MG63 (cell line): ENCODE measurements around the gene LRMDA. TPM values are rescaled to one million over a fixed set of nuclear protein-coding genes. Genes with fewer than 3 reads are reported as not detected.

ENCODE experiments used
- DNase-seq: peaks from one replicate; pipeline ENCODE4 v3.0.0-alpha.2; 2020
- H3K27me3 ChIP-seq: fragments of 250-450 bp; sonication (Bioruptor Pico); 2 replicates; pipeline ENCODE4 v1.5.1; 2020; ENCODE audit warnings: mild to moderate bottlenecking, moderate library complexity
- H3K36me3 ChIP-seq: fragments of 250-450 bp; sonication (Bioruptor Pico); 2 replicates; pipeline ENCODE4 v1.5.1; 2020; ENCODE audit warnings: mild to moderate bottlenecking, moderate library complexity
- H3K4me3 ChIP-seq: fragments of 250-450 bp; sonication (Bioruptor Pico); 2 replicates; pipeline ENCODE4 v1.5.1; 2020; ENCODE audit warnings: mild to moderate bottlenecking, moderate library complexity
- H3K9me3 ChIP-seq: fragments of 250-450 bp; sonication (Bioruptor Pico); 2 replicates; pipeline ENCODE4 v1.5.1; 2020; ENCODE audit warnings: mild to moderate bottlenecking, moderate library complexity
- total RNA-seq: library from RNA; depleted of rRNA; stranded (reverse); fragments of >200 nt; shearing (Covaris generic); gene quantifications from 2 replicates; pipeline ENCODE4 v1.2.3, GENCODE V29; 2014; ENCODE audit warnings: low replicate concordance

Gene LRMDA
- total RNA-seq, 1 experiment from 2014 or later = 1.3 TPM

GRCh38 chr10:76399226-76399625 is 967.8 kb downstream of the LRMDA start:
- DNase-seq = no peak
- no peak overlapping the region for H3K4me3 ChIP-seq
- no peaks in the 10 kb centered on the region for H3K36me3 ChIP-seq
- no peaks in the 10 kb centered on the region for H3K9me3 ChIP-seq
- H3K27me3 ChIP-seq = no peaks in the 10 kb centered on the region

GRCh38 chr10:76401006-76401405 is 969.6 kb downstream of the LRMDA start:
- no peaks in the 10 kb centered on the region; the same call in 1 of the 2 replicates for H3K9me3 ChIP-seq
- no peak for DNase-seq
- H3K36me3 ChIP-seq = no peaks in the 10 kb centered on the region
- no peak overlapping the region for H3K4me3 ChIP-seq
- no peaks in the 10 kb centered on the region for H3K27me3 ChIP-seq

- peak; percentile 43 for DNase-seq
- Histone ChIP-seq H3K9me3 (no peaks in the 10 kb centered on the region; the same call in 1 of the 2 replicates), H3K4me3 (no peak overlapping the region)
These were observed 972.5 kb downstream of the LRMDA start for GRCh38 chr10:76403912-76404311.

GRCh38 chr10:76404531-76404930 is 973.1 kb downstream of the LRMDA start:
- Histone ChIP-seq H3K27me3 (no peaks in the 10 kb centered on the region), H3K9me3 (no peaks in the 10 kb centered on the region; the same call in 1 of the 2 replicates), H3K36me3 (no peaks in the 10 kb centered on the region), H3K4me3 (no peak overlapping the region)
- DNase-seq = no peak

More at GRCh38 chr10:76403912-76404311, 972.5 kb downstream of the LRMDA start:
- Histone ChIP-seq H3K36me3 (no peaks in the 10 kb centered on the region), H3K27me3 (no peaks in the 10 kb centered on the region)

GRCh38 chr10:76405922-76406321 is 974.5 kb downstream of the LRMDA start:
- Histone ChIP-seq H3K36me3 (no peaks in the 10 kb centered on the region), H3K4me3 (no peak overlapping the region), H3K9me3 (no peaks in the 10 kb centered on the region; the same call in 1 of the 2 replicates), H3K27me3 (no peaks in the 10 kb centered on the region)
- DNase-seq = no peak

- no peaks in the 10 kb centered on the region for H3K36me3 ChIP-seq
- H3K4me3 ChIP-seq = no peak overlapping the region
- H3K9me3 ChIP-seq = no peaks in the 10 kb centered on the region; the same call in 1 of the 2 replicates
- no peak for DNase-seq
- no peaks in the 10 kb centered on the region for H3K27me3 ChIP-seq
These were observed 977.2 kb downstream of the LRMDA start for GRCh38 chr10:76408646-76409045.

GRCh38 chr10:76411729-76412435 is 980.5 kb downstream of the LRMDA start:
- H3K4me3 ChIP-seq = no peak overlapping the region
- no peaks in the 10 kb centered on the region for H3K27me3 ChIP-seq
- DNase-seq = no peak
- no peaks in the 10 kb centered on the region for H3K9me3 ChIP-seq
- H3K36me3 ChIP-seq = no peaks in the 10 kb centered on the region

- no peaks in the 10 kb centered on the region for H3K36me3 ChIP-seq
- no peak overlapping the region for H3K4me3 ChIP-seq
These were observed 984.1 kb downstream of the LRMDA start for GRCh38 chr10:76415554-76415953.

GRCh38 chr10:76416642-76417041 is 985.2 kb downstream of the LRMDA start:
- DNase-seq = no peak
- no peaks in the 10 kb centered on the region for H3K9me3 ChIP-seq
- H3K27me3 ChIP-seq = no peaks in the 10 kb centered on the region
- no peaks in the 10 kb centered on the region for H3K36me3 ChIP-seq
- no peak overlapping the region for H3K4me3 ChIP-seq

More at GRCh38 chr10:76415554-76415953, 984.1 kb downstream of the LRMDA start:
- Histone ChIP-seq H3K9me3 (no peaks in the 10 kb centered on the region), H3K27me3 (no peaks in the 10 kb centered on the region)
- DNase-seq = no peak

- no peak for DNase-seq
- H3K9me3 ChIP-seq = no peaks in the 10 kb centered on the region
- H3K36me3 ChIP-seq = no peaks in the 10 kb centered on the region
- H3K27me3 ChIP-seq = no peaks in the 10 kb centered on the region
- H3K4me3 ChIP-seq = no peak overlapping the region
These were observed 989.3 kb downstream of the LRMDA start for GRCh38 chr10:76420725-76421124.

GRCh38 chr10:76422769-76423168 is 991.3 kb downstream of the LRMDA start:
- DNase-seq = no peak
- H3K9me3 ChIP-seq = no peaks in the 10 kb centered on the region; the same call in none of the 2 replicates
- H3K4me3 ChIP-seq = no peak overlapping the region
- H3K36me3 ChIP-seq = no peaks in the 10 kb centered on the region
- no peaks in the 10 kb centered on the region for H3K27me3 ChIP-seq

- H3K27me3 ChIP-seq = no peaks in the 10 kb centered on the region
- DNase-seq = peak; percentile 80
- no peaks in the 10 kb centered on the region; the same call in none of the 2 replicates for H3K9me3 ChIP-seq
- H3K36me3 ChIP-seq = no peaks in the 10 kb centered on the region
- H3K4me3 ChIP-seq = no peak overlapping the region
These were observed 997.3 kb downstream of the LRMDA start for GRCh38 chr10:76428551-76429367.

GRCh38 chr10:76429368-76430060 is 998.1 kb downstream of the LRMDA start:
- H3K27me3 ChIP-seq = no peaks in the 10 kb centered on the region
- H3K36me3 ChIP-seq = no peaks in the 10 kb centered on the region
- no peaks in the 10 kb centered on the region; the same call in none of the 2 replicates for H3K9me3 ChIP-seq
- H3K4me3 ChIP-seq = no peak overlapping the region
- no peak for DNase-seq

GRCh38 chr10:76430061-76430645 is 998.7 kb downstream of the LRMDA start:
- Histone ChIP-seq H3K36me3 (no peaks in the 10 kb centered on the region), H3K27me3 (no peaks in the 10 kb centered on the region), H3K9me3 (no peaks in the 10 kb centered on the region; the same call in none of the 2 replicates), H3K4me3 (no peak overlapping the region)
- no peak for DNase-seq

GRCh38 chr10:76432016-76433012 is 1000.9 kb downstream of the LRMDA start:
- H3K4me3 ChIP-seq = no peak overlapping the region
- peak; percentile 83 for DNase-seq
- no peaks in the 10 kb centered on the region for H3K36me3 ChIP-seq
- H3K27me3 ChIP-seq = no peaks in the 10 kb centered on the region
- H3K9me3 ChIP-seq = no peaks in the 10 kb centered on the region
